ENCODE data around the gene KCNN3.
A peak's percentile ranks its signal among the peaks of the same experiment; 100 is the strongest.

KCNN3 gene

GRCh38 chr1:154752273-154753030 lies 117.6 kb downstream of the KCNN3 start:
- no peak for DNase-seq

- peak in 21 of 51 donors; percentile 31 to 71 (median 54) for DNase-seq
Observed at GRCh38 chr1:154751690-154752089, 118.4 kb downstream of the KCNN3 start.

GRCh38 chr1:154750681-154751665 lies 119.1 kb downstream of the KCNN3 start:
- no peak for DNase-seq

GRCh38 chr1:154749078-154749760 lies 120.9 kb downstream of the KCNN3 start:
- peak in 8 of 51 donors; percentile 31 to 61 (median 40) for DNase-seq

- no peak for DNase-seq
Observed at GRCh38 chr1:154748405-154748775, 121.7 kb downstream of the KCNN3 start.

- peak in 14 of 51 donors; percentile 15 to 56 (median 31) for DNase-seq
Observed at GRCh38 chr1:154747740-154748404, 122.2 kb downstream of the KCNN3 start.

- no peak for DNase-seq
Observed at GRCh38 chr1:154747380-154747739, 122.7 kb downstream of the KCNN3 start.

GRCh38 chr1:154746622-154747299 lies 123.3 kb downstream of the KCNN3 start:
- DNase-seq, result no peak

GRCh38 chr1:154745750-154746425 lies 124.2 kb downstream of the KCNN3 start:
- DNase-seq, result no peak

GRCh38 chr1:154745286-154745731 lies 124.8 kb downstream of the KCNN3 start:
- no peak for DNase-seq

- DNase-seq, result peak in 28 of 51 donors; percentile 14 to 74 (median 48)
Observed at GRCh38 chr1:154744352-154745035, 125.6 kb downstream of the KCNN3 start.

GRCh38 chr1:154743526-154744036 lies 126.5 kb downstream of the KCNN3 start:
- no peak for DNase-seq

GRCh38 chr1:154742606-154743005 lies 127.5 kb downstream of the KCNN3 start:
- DNase-seq, result no peak

GRCh38 chr1:154741741-154742495 lies 128.2 kb downstream of the KCNN3 start:
- DNase-seq, result no peak

- DNase-seq, result no peak
Observed at GRCh38 chr1:154741327-154741726, 128.8 kb downstream of the KCNN3 start.

GRCh38 chr1:154739654-154740053 lies 130.4 kb downstream of the KCNN3 start:
- DNase-seq, result no peak

GRCh38 chr1:154736841-154737240 lies 133.2 kb downstream of the KCNN3 start:
- peak in 1 of 51 donors; percentile 28 for DNase-seq

- no peak for DNase-seq
Observed at GRCh38 chr1:154735804-154736168, 134.3 kb downstream of the KCNN3 start.
